IMR-90 (cell line): ENCODE results near the gene RNGTT.

ENCODE experiments used
- TF ChIP-seq, protein P1 (sequence below): conservative IDR thresholded peaks from 2 replicates; pipeline ENCODE4 v1.5.1; 2012; ENCODE audit warnings: mild to moderate bottlenecking, low read depth, low read length, improper control_type of control experiment
- TF ChIP-seq, protein P2 (sequence below): fragments of 150-350 bp; IDR thresholded peaks from 2 replicates; pipeline ENCODE4 v1.6.1; 2017; ENCODE audit warnings: mild to moderate bottlenecking, antibody characterized with exemption, low read length, low read depth

DNA sequence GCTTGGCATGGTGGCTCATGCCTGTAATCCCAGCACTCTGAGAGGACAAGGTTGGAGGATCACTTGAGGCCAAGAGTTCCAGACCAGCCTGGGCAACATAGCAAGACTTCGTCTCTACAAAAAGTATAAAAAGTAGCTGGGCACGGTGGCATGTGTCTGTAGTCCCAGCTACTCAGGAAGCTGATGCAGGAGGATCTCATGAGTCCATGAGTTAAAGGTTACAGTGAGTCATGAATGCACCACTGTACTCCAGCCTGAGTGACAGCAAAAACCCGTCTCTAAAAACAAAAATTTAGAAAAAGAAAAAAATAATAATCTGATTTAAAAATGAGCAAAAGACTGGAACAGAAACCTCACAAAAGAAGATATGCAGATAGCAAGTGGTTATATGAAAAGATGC is 279.7 kb downstream of the RNGTT start:
- TF ChIP-seq, protein P1, sequence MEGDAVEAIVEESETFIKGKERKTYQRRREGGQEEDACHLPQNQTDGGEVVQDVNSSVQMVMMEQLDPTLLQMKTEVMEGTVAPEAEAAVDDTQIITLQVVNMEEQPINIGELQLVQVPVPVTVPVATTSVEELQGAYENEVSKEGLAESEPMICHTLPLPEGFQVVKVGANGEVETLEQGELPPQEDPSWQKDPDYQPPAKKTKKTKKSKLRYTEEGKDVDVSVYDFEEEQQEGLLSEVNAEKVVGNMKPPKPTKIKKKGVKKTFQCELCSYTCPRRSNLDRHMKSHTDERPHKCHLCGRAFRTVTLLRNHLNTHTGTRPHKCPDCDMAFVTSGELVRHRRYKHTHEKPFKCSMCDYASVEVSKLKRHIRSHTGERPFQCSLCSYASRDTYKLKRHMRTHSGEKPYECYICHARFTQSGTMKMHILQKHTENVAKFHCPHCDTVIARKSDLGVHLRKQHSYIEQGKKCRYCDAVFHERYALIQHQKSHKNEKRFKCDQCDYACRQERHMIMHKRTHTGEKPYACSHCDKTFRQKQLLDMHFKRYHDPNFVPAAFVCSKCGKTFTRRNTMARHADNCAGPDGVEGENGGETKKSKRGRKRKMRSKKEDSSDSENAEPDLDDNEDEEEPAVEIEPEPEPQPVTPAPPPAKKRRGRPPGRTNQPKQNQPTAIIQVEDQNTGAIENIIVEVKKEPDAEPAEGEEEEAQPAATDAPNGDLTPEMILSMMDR, result no peak
- TF ChIP-seq, protein P2, sequence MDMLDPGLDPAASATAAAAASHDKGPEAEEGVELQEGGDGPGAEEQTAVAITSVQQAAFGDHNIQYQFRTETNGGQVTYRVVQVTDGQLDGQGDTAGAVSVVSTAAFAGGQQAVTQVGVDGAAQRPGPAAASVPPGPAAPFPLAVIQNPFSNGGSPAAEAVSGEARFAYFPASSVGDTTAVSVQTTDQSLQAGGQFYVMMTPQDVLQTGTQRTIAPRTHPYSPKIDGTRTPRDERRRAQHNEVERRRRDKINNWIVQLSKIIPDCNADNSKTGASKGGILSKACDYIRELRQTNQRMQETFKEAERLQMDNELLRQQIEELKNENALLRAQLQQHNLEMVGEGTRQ, result no peak
